HepG2 (cell line): ENCODE measurements around the gene GRIP2. TPM values are rescaled to one million over a fixed set of nuclear protein-coding genes. Genes with fewer than 3 reads are reported as not detected.

ENCODE experiments used
- ATAC-seq: fragments of 200-7000 bp; cut with Tn5 transposase; 3 replicates; pipeline ENCODE4 v1.9.1; 2020; ENCODE audit warnings: mild to moderate bottlenecking, moderate library complexity
- BruUV-seq: library from RNA; stranded (reverse); fragments of 400-500 nt; replicated peaks from 2 replicates; lab custom pipeline; 2021; lab: Mats Ljungman, UMichigan
- CTCF ChIA-PET: fragments of 300-600 bp; formaldehyde crosslinking; extraction: SDS; loops from one replicate; lab custom pipeline; 2021; ENCODE audit warnings: low total read pairs, inconsistent platforms, low intra/inter-chr PET ratio; lab: Yijun Ruan, JAX
- POLR2A ChIA-PET: fragments of 350-600 bp; sonication (Branson Sonifier 250); formaldehyde crosslinking; loops from one replicate; lab custom pipeline; 2020; ENCODE audit warnings: antibody characterized with exemption, inconsistent platforms; lab: Yijun Ruan, JAX
- DNase-seq: peaks from one replicate; pipeline ENCODE4 v3.0.0-alpha.2; 2015; ENCODE audit warnings: low spot score
- FAIRE-seq: peaks from 3 replicates; lab custom pipeline; 2011; peaks lifted over from hg19 to GRCh38; lab: Jason Lieb, UNC
- H2AFZ ChIP-seq: one replicate; pipeline ENCODE4 v1.6.1; 2011; ENCODE audit warnings: low read length, inconsistent platforms
- H3K27ac ChIP-seq: fragments of 300-600 bp; 3 replicates; pipeline ENCODE4 v1.8.0; 2011; ENCODE audit warnings: mixed run types, mild to moderate bottlenecking, mixed read lengths, low read length, inconsistent platforms; ENCODE audit not compliant: insufficient read depth; ENCODE audit errors: extremely low read length
- H3K27me3 ChIP-seq, 2 experiments: fragments of 200-600 bp in 1 of 2; 2 replicates in 1 of 2; 3 replicates in 1 of 2; pipeline versions ENCODE4 v1.6.0 to v1.8.0; 2011; ENCODE audit warnings: low read length in 2 of 2, mild to moderate bottlenecking in 2 of 2, moderate library complexity in 2 of 2, inconsistent platforms in 1 of 2; ENCODE audit not compliant: insufficient read depth in 2 of 2, control insufficient read depth in 1 of 2
- H3K36me3 ChIP-seq, 2 experiments: fragments of 200-600 bp in 1 of 2; replicated peaks in 1 of 2; 2 replicates in 1 of 2; 3 replicates in 1 of 2; pipeline versions ENCODE4 v1.5.1 to v1.8.0; 2011; ENCODE audit warnings: low read length in 2 of 2, inconsistent platforms in 1 of 2; ENCODE audit not compliant: insufficient read depth in 2 of 2, control insufficient read depth in 1 of 2
- H3K4me1 ChIP-seq: 2 replicates; pipeline ENCODE4 v1.5.1; 2012; ENCODE audit warnings: low read length, inconsistent platforms; ENCODE audit not compliant: insufficient read depth
- H3K4me2 ChIP-seq: 2 replicates; pipeline ENCODE4 v1.6.0; 2011; ENCODE audit warnings: low read depth, low read length, inconsistent platforms
- H3K4me3 ChIP-seq, 3 experiments: fragments of 200-600 bp in 1 of 3; sonication (generic), shearing (Covaris generic) in 1 of 3; replicated peaks in 1 of 3; 2 replicates each; pipeline ENCODE4 v1.5.1; 2011 to 2016; ENCODE audit warnings: low read length in 3 of 3, inconsistent platforms in 2 of 3, low read depth in 2 of 3, mild to moderate bottlenecking in 2 of 3, control low read depth in 1 of 3, mixed read lengths in 1 of 3; ENCODE audit not compliant: insufficient read depth in 1 of 3
- H3K79me2 ChIP-seq: one replicate; pipeline ENCODE4 v1.6.1; 2011; ENCODE audit warnings: low read length, inconsistent platforms; ENCODE audit not compliant: insufficient read depth
- H3K9ac ChIP-seq: 2 replicates; pipeline ENCODE4 v1.6.0; 2011; ENCODE audit warnings: mild to moderate bottlenecking, low read depth, low read length, inconsistent platforms; ENCODE audit not compliant: insufficient read depth
- H3K9me3 ChIP-seq: 2 replicates; pipeline ENCODE4 v1.5.1; 2012; ENCODE audit warnings: mild to moderate bottlenecking, low read length
- H4K20me1 ChIP-seq: 2 replicates; pipeline ENCODE4 v1.6.0; 2011; ENCODE audit warnings: inconsistent platforms, mild to moderate bottlenecking, low read length, moderate library complexity; ENCODE audit not compliant: insufficient read depth
- ATF3 ChIP-seq: sonication (generic); formaldehyde crosslinking; IDR thresholded peaks from 2 replicates; pipeline ENCODE4 v1.4.0; 2020; ENCODE audit warnings: missing genetic modification reagents
- CEBPG ChIP-seq: IDR thresholded peaks from 2 replicates; pipeline ENCODE4 v1.6.1; 2016
- CTCF ChIP-seq: sonication (generic); formaldehyde crosslinking; IDR thresholded peaks from 2 replicates; pipeline ENCODE4 v1.5.0; 2020; ENCODE audit warnings: mild to moderate bottlenecking, missing genetic modification reagents, moderate library complexity
- DMTF1 ChIP-seq: sonication (generic); formaldehyde crosslinking; IDR thresholded peaks from 2 replicates; pipeline ENCODE4 v1.4.0; 2020; ENCODE audit warnings: mild to moderate bottlenecking, missing genetic modification reagents
- KLF13 ChIP-seq: sonication (generic); formaldehyde crosslinking; IDR thresholded peaks from 2 replicates; pipeline ENCODE4 v1.4.0; 2020; ENCODE audit warnings: mild to moderate bottlenecking, missing genetic modification reagents
- MAZ ChIP-seq, 2 experiments: sonication (generic) in 1 of 2; formaldehyde crosslinking in 1 of 2; IDR thresholded peaks; 2 replicates each; pipeline versions ENCODE4 v1.5.0 to v1.6.1; 2012 to 2020; ENCODE audit warnings: low read depth in 2 of 2, mild to moderate bottlenecking in 2 of 2, borderline replicate concordance in 1 of 2, improper control_type of control experiment in 1 of 2, low read length in 1 of 2, missing genetic modification reagents in 1 of 2, moderate library complexity in 1 of 2
- MIER3 ChIP-seq: IDR thresholded peaks from 2 replicates; pipeline ENCODE4 v1.6.1; 2016; ENCODE audit warnings: missing compliant biosample characterization, borderline replicate concordance
- PBX3 ChIP-seq: sonication (generic); formaldehyde crosslinking; IDR thresholded peaks from 2 replicates; pipeline ENCODE4 v1.8.1; 2023; ENCODE audit warnings: missing genetic modification reagents, inconsistent platforms, borderline replicate concordance
- RBAK ChIP-seq: sonication (generic); formaldehyde crosslinking; IDR thresholded peaks from 2 replicates; pipeline ENCODE4 v1.5.1; 2020; ENCODE audit warnings: mild to moderate bottlenecking, missing genetic modification reagents
- SMC3 ChIP-seq: IDR thresholded peaks from 2 replicates; pipeline ENCODE4 v1.6.1; 2011; ENCODE audit warnings: low read length, improper control_type of control experiment
- SP1 ChIP-seq, 2 experiments: fragments of 450-650 bp in 1 of 2; sonication (generic) in 1 of 2; formaldehyde crosslinking in 1 of 2; IDR thresholded peaks; 2 replicates each; pipeline versions ENCODE4 v1.4.0 to v1.6.1; 2016 to 2020; ENCODE audit warnings: missing genetic modification reagents in 1 of 2
- TBX3 ChIP-seq: fragments of 450-650 bp; IDR thresholded peaks from 2 replicates; pipeline ENCODE4 v1.6.1; 2017; ENCODE audit warnings: antibody characterized with exemption, mild to moderate bottlenecking, inconsistent platforms, borderline replicate concordance
- ZFP91 ChIP-seq: sonication (generic); formaldehyde crosslinking; IDR thresholded peaks from 2 replicates; pipeline ENCODE4 v1.9.0; 2022; ENCODE audit warnings: missing genetic modification reagents, mild to moderate bottlenecking, borderline replicate concordance
- ZNF121 ChIP-seq: sonication (generic); formaldehyde crosslinking; IDR thresholded peaks from 2 replicates; pipeline ENCODE4 v1.5.0; 2020; ENCODE audit warnings: mild to moderate bottlenecking, missing genetic modification reagents
- ZNF615 ChIP-seq: sonication (generic); formaldehyde crosslinking; IDR thresholded peaks from 2 replicates; pipeline ENCODE4 v1.5.0; 2020; ENCODE audit warnings: mild to moderate bottlenecking, missing genetic modification reagents, borderline replicate concordance
- WGBS: methylation state at CpG from one replicate; pipeline ENCODE4 v1.1.6; 2017; ENCODE audit warnings: low lambda C conversion rate; 5-methylcytosine and 5-hydroxymethylcytosine counted together
- in situ Hi-C: cut with HindIII; loops from 2 replicates; pipeline ENCODE4 v1.10.0; 2017; ENCODE audit warnings: low pct_unique_long_range_greater_than_20kb; ENCODE audit not compliant: extremely low pct_ligation_motif_present
- intact Hi-C: fragments of 100-400 bp; cut with micrococcal nuclease; formaldehyde crosslinking; loops from one replicate; pipeline ENCODE4 v1.10.0; 2022; ENCODE audit not compliant: unreplicated experiment
- polyA plus RNA-seq, 8 experiments: library from polyadenylated mRNA; depleted of rRNA in 3 of 8; stranded (reverse) in 7 of 8; unstranded in 1 of 8; fragments of >200 nt; fragmentation: Illumina TruSeq in 4 of 8; extraction: Trizol in 4 of 8; gene quantifications; 2 replicates each; pipeline versions ENCODE4 v1.2.1 to v1.2.3, GENCODE V29; 2011 to 2016; ENCODE audit warnings: low read depth in 4 of 8, missing spikeins in 1 of 8, mixed read lengths in 1 of 8; ENCODE audit not compliant: insufficient read depth in 1 of 8
- total RNA-seq, 5 experiments: library from RNA; depleted of rRNA; stranded (reverse); fragments of >200 nt; fragmentation: Illumina TruSeq; extraction: Trizol; gene quantifications; 2 replicates each; pipeline ENCODE4 v1.2.3, GENCODE V29; 2016; ENCODE audit warnings: low read depth in 1 of 5

GRIP2 gene
- total and polyA plus RNA-seq, 2 of the 13 experiments (the other 11 are each of a cell fraction or from before 2014, with no cell fraction given): 0.11 to 0.24 TPM

- H3K27ac ChIP-seq: no peak overlapping the region
- CTCF ChIA-PET: interaction anchor here (0.9 to 2.0 kb wide), 2 partner anchors 40 to 287 kb away, joined by 4 to 15 read pairs; no protein-coding TSS in a partner anchor
- POLR2A ChIA-PET: no interaction called here
- TF ChIP-seq KLF13 (CRISPR knock-in tag): no peak
- no peak for TF ChIP-seq ATF3
- no peak for TF ChIP-seq SP1 (IDR thresholded peaks at IDR 0.05)
- no peak for TF ChIP-seq SP1 (CRISPR knock-in tag; IDR thresholded peaks at IDR 0.05)
- TF ChIP-seq ZNF121: no peak
- TF ChIP-seq ZNF615: no peak
- TF ChIP-seq SMC3: peak; percentile 61; the same call in 1 of the 2 replicates
- TF ChIP-seq MAZ (IDR thresholded peaks at IDR 0.05; ENCODE audit: borderline replicate concordance, low read depth, low read length): no peak
- 0 out of 2 replicates have a peak, but pooled peaks have one; percentile 25 for TF ChIP-seq MAZ (CRISPR knock-in tag; IDR thresholded peaks at IDR 0.05; ENCODE audit: low read depth)
- no peak for TF ChIP-seq MIER3 (CRISPR knock-in tag)
- TF ChIP-seq RBAK (CRISPR knock-in tag): no peak
- no peak for TF ChIP-seq PBX3 (CRISPR knock-in tag)
- TF ChIP-seq CTCF (CRISPR knock-in tag): peak; percentile 87
- no peak for TF ChIP-seq TBX3
- no peak for TF ChIP-seq CEBPG (CRISPR knock-in tag)
- TF ChIP-seq DMTF1 (CRISPR knock-in tag): no peak
- TF ChIP-seq ZFP91 (CRISPR knock-in tag): 0 out of 2 replicates have a peak, but pooled peaks have one; percentile 21
Observed at GRCh38 chr3:14548321-14548729, 8.2 kb upstream of the GRIP2 start.

More at GRCh38 chr3:14548321-14548729, 8.2 kb upstream of the GRIP2 start:
- H3K9ac ChIP-seq: no peak overlapping the region
- DNase-seq (peak; percentile 56), FAIRE-seq (peak; percentile 71), ATAC-seq (peak; percentile 95)
- H3K9me3 ChIP-seq: no peaks in the 10 kb centered on the region
- intact Hi-C loops (loop anchor here (1.0 kb wide), 2 partner anchors 39 to 287 kb away; no protein-coding TSS in a partner anchor), in situ Hi-C loops (loop anchor here (5.0 kb wide), 1 partner anchor 36 kb away; no protein-coding TSS in a partner anchor)
- WGBS: no CpG with 5 or more reads among the region's 12 CpGs
- no peaks in the 10 kb centered on the region for H3K79me2 ChIP-seq
- H3K4me3 ChIP-seq: no peak overlapping the region
- peaks cover 3 to 5% of the 10 kb centered on the region in 2 experiments; a peak in 2 of 5 replicates for H3K27me3 ChIP-seq
- peaks cover 8% of the 10 kb centered on the region for H3K4me1 ChIP-seq
- no peak overlapping the region for H2AFZ ChIP-seq
- H3K36me3 ChIP-seq: no peaks in the 10 kb centered on the region
- H3K4me2 ChIP-seq: no peak overlapping the region
- H4K20me1 ChIP-seq: no peaks in the 10 kb centered on the region; the same call in 1 of the 2 replicates
- BruUV-seq: no TSS peak
